HG03025 (cell line): ENCODE results near the gene MDFIC.

ENCODE experiments used
- ATAC-seq: cut with Tn5 transposase; IDR thresholded peaks from one replicate; pipeline ENCODE4 v1.9.1; 2021; ENCODE audit warnings: mild to moderate bottlenecking, moderate library complexity; ENCODE audit not compliant: unreplicated experiment, low FRiP score

The MDFIC gene

GRCh38 chr7:114944745-114945625 lies 23.1 kb downstream of the MDFIC start:
- no peak for ATAC-seq

- no peak for ATAC-seq
Measured at GRCh38 chr7:114949231-114949630, 27.3 kb downstream of the MDFIC start.

- no peak for ATAC-seq
Measured at GRCh38 chr7:114952296-114952695, 30.4 kb downstream of the MDFIC start.

- no peak for ATAC-seq
Measured at GRCh38 chr7:114953724-114954123, 31.8 kb downstream of the MDFIC start.

GRCh38 chr7:114956702-114957101 lies 34.8 kb downstream of the MDFIC start:
- ATAC-seq = no peak

GRCh38 chr7:114957444-114957843 lies 35.5 kb downstream of the MDFIC start:
- no peak for ATAC-seq

GRCh38 chr7:114959931-114960330 lies 38.0 kb downstream of the MDFIC start:
- peak; percentile 62 for ATAC-seq

- no peak for ATAC-seq
Measured at GRCh38 chr7:114962441-114962840, 40.5 kb downstream of the MDFIC start.

GRCh38 chr7:114966156-114966555 lies 44.3 kb downstream of the MDFIC start:
- ATAC-seq = no peak

- no peak for ATAC-seq
Measured at GRCh38 chr7:114969096-114969495, 47.2 kb downstream of the MDFIC start.

GRCh38 chr7:114970308-114970707 lies 48.4 kb downstream of the MDFIC start:
- no peak for ATAC-seq

- ATAC-seq = no peak
Measured at GRCh38 chr7:114970732-114971131, 48.8 kb downstream of the MDFIC start.

- ATAC-seq = no peak
Measured at GRCh38 chr7:114972567-114972966, 50.7 kb downstream of the MDFIC start.

GRCh38 chr7:114973147-114973546 lies 51.3 kb downstream of the MDFIC start:
- ATAC-seq = no peak

- no peak for ATAC-seq
Measured at GRCh38 chr7:114975401-114975800, 53.5 kb downstream of the MDFIC start.

GRCh38 chr7:114976666-114977065 lies 54.8 kb downstream of the MDFIC start:
- no peak for ATAC-seq

GRCh38 chr7:114977277-114977676 lies 55.4 kb downstream of the MDFIC start:
- ATAC-seq = no peak

GRCh38 chr7:114979388-114979787 lies 57.5 kb downstream of the MDFIC start:
- ATAC-seq = no peak

- ATAC-seq = no peak
Measured at GRCh38 chr7:114979803-114980507, 58.1 kb downstream of the MDFIC start.

- no peak for ATAC-seq
Measured at GRCh38 chr7:114981323-114981722, 59.4 kb downstream of the MDFIC start.

- no peak for ATAC-seq
Measured at GRCh38 chr7:114985116-114985715, 63.3 kb downstream of the MDFIC start.
